DMS79 (cell line): Measurements from ENCODE around the gene HOXD3.
A peak's percentile ranks its signal among the peaks of the same experiment; 100 is the strongest.

Experiments
- DNase-seq: peaks from one replicate; lab custom pipeline; 2025; lab: John Stamatoyannopoulos, UW

The HOXD3 gene

GRCh38 chr2:176156807-176157498 is at the start of gene HOXD3:
TSS of gene HOXD3 (plus strand) at chr2:176157307. CDS start at chr2:176169115, 11,808 bp downstream.
- DNase-seq = no peak

DNA sequence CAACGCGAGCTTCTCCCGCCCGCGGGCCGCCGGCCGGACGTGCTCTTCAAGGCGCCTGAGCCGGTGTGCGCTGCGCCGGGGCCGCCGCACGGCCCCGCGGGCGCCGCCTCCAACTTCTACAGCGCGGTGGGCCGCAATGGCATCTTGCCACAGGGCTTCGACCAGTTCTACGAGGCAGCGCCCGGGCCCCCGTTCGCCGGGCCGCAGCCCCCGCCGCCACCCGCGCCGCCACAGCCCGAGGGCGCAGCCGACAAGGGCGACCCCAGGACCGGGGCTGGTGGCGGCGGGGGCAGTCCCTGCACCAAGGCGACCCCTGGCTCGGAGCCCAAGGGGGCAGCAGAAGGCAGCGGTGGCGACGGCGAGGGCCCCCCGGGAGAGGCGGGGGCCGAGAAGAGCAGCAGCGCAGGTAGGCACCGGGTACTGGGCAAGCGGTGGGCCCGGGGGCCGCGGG is 49.4 kb upstream of the HOXD3 start:
- DNase-seq = no peak

- DNase-seq = no peak
Observed at GRCh38 chr2:176109192-176109901, 47.8 kb upstream of the HOXD3 start.

DNA sequence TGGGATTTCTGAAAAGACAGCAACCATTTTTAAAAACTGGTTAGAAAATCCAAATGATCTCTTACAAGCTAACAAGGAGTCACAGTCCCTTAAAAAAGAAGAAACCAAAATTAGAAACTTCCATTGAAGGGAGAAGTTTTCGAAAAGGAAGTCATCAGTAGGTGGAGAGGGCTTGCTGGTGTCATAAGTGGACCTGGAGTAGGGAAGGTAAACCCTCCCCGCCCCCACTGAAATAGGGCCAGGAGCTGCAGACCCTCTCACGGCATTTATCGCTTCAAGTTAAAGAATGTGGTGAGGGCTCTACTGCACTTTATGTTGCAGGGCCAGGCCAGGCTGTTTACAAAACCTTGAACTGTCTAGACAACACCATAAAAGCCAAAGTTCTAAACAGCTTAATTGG is 47.2 kb upstream of the HOXD3 start:
- DNase-seq = no peak

GRCh38 chr2:176110415-176111308 is 46.4 kb upstream of the HOXD3 start:
- DNase-seq = no peak

DNA sequence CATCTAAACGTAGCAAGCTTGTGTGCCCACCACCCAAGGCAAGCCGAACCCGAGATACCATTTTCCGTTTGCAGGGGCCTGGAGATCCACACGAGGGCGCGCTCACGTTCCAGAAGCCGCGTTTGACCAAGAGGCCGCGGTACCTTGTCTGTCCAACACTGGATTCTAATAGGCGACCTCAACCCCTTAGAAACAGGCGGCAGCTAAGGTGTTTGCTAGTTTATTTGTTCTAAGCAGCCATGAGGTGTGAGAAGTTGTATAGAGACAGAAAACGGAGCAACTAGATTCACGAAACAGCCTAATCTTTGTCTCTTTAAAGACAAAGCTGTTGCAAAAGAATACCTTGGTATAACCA is 45.8 kb upstream of the HOXD3 start:
- DNase-seq = peak; percentile 81

- DNase-seq = no peak
Observed at GRCh38 chr2:176111846-176112374, 45.2 kb upstream of the HOXD3 start.

GRCh38 chr2:176112375-176113302 is 44.5 kb upstream of the HOXD3 start:
- DNase-seq = no peak

- peak; percentile 70 for DNase-seq
Observed at GRCh38 chr2:176114120-176114929, 42.8 kb upstream of the HOXD3 start.

DNA sequence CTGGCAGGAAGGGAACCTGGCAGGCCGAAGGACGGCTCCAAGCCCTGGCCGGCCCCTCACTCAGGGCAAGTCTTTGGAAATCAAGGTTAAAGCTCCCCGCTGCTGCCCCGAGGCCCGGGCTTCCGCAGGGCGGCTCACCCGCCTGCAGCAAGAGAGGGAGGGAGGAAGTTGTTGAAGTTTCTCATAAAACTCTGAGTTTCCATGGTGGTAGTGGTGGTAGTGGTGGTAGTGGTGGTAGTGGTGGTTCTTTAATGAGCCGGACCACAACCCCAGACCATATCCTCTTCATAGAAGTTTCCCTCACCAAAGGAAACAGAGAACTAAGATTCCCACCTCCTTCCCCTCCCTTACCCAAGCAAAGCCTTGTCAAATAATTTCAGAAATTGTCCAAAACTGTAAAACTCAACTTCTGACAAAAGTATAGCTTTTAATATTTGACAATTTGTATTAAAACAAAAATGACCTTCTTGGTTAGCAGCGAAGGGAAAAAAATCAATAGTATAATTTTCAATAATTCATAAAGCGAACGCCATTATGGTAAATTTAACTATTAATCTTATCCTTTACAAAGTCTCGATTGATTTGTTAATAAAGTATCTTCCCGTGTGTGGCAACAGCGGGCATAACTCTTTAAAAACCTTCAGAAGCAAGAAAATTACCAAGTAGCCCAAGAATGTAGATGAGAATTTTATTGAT is 42.0 kb upstream of the HOXD3 start:
- no peak for DNase-seq

GRCh38 chr2:176115883-176116813 is 41.0 kb upstream of the HOXD3 start, which contains the start of gene HOXD10:
TSS of gene HOXD10 (plus strand) at chr2:176116778. CDS start at chr2:176116834, 56 bp downstream.
- peak; percentile 65 for DNase-seq

GRCh38 chr2:176117162-176117822 is 39.8 kb upstream of the HOXD3 start:
- DNase-seq = no peak

DNA sequence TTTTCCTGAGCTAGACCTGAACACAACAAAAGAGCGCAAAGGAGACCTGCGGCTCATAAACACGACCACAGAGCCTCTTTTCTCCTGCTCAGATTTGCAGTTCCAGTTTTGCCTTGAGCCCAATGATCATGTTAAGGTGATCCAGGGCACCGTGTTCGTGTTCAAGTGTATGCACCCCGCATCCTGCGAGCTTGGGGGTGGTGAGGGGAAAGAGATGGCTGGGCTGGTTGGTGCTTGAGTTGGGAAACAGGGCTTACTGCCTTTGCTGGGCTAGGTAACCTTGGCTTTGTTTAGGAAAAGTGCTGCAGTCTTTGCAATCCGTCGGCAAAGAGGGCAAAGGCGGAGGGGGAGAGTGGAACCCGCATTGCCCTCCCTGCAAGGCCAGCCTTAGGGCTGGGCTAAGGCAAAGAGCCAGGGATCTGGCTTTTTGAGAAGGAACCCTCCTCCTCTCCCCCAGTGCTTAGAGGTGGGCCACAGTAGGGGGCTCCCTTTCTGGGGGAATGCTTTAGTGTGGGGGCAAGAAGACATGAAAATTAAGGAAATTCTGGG is 39.2 kb upstream of the HOXD3 start:
- DNase-seq = no peak

GRCh38 chr2:176118601-176119339 is 38.3 kb upstream of the HOXD3 start:
- DNase-seq = peak; percentile 69

DNA sequence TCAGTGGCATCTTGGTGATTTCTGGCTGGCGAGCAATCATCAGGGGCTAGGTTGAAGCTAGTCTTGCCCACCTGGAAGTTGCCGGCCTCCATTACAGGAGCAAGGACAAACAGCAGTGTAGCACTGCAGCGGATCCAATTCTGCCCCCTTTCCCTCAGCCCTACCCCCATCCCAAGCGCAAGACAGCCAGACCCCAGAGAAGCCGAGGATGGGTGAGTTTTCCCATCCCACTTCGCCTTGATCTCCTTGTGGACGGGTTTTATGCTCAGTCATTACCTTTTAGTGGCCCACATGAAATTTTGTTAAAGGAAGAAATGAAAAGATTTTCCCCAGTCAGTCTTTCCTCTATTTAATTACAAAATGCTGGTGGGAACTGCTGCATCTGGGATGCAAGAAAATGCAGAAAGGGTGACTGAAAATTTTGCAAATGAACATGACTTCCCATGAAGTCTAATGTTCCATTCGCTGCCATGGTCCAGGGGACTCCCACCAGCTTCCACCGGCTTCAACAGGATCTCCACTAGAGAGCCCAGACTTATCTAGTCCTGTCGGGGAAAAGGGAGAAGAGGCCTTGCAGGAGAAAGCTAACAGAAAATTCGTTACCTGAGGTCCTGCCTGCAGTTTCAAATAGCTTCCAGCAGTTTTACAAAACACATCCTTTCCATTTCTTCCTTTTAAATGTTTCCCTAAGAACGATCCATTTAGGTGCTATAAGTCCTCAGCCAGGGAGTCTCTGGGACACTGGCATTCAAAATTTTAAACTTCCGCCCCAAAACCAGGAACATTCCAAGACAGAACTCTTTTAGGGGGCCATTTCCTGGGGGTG is 36.5 kb upstream of the HOXD3 start:
- no peak for DNase-seq
